A673 (cell line): ENCODE measurements around the gene IGSF10.

Experiments
- EZH2 ChIP-seq: fragments of 200-600 bp; sonication (generic); IDR thresholded peaks from 2 replicates; pipeline ENCODE4 v1.6.1; 2017; ENCODE audit warnings: borderline replicate concordance, low read depth, mild to moderate bottlenecking, mixed read lengths, antibody characterized with exemption, low read length; ENCODE audit not compliant: poor library complexity, severe bottlenecking
- TF ChIP-seq, protein P1 (sequence below): fragments of 300-800, 200-600 bp; sonication (generic); conservative IDR thresholded peaks from 2 replicates; pipeline ENCODE4 v1.5.1; 2017; ENCODE audit warnings: low read depth, mild to moderate bottlenecking, antibody characterized with exemption, low read length, moderate library complexity, mixed read lengths

- TF ChIP-seq, protein P1, sequence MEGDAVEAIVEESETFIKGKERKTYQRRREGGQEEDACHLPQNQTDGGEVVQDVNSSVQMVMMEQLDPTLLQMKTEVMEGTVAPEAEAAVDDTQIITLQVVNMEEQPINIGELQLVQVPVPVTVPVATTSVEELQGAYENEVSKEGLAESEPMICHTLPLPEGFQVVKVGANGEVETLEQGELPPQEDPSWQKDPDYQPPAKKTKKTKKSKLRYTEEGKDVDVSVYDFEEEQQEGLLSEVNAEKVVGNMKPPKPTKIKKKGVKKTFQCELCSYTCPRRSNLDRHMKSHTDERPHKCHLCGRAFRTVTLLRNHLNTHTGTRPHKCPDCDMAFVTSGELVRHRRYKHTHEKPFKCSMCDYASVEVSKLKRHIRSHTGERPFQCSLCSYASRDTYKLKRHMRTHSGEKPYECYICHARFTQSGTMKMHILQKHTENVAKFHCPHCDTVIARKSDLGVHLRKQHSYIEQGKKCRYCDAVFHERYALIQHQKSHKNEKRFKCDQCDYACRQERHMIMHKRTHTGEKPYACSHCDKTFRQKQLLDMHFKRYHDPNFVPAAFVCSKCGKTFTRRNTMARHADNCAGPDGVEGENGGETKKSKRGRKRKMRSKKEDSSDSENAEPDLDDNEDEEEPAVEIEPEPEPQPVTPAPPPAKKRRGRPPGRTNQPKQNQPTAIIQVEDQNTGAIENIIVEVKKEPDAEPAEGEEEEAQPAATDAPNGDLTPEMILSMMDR = no peak
- no peak for TF ChIP-seq EZH2
Observed at GRCh38 chr3:151479452-151479851, 18.6 kb upstream of the IGSF10 start.
